Mucosa of stomach (tissue), 1 donor: Measurements from ENCODE around the gene IL13RA1.
"Not testable (repeated sequence)": the region's sequence is repeated elsewhere in the genome, so short reads cannot be mapped to it uniquely, and the experiment has no call there.

Experiments used
- H3K27me3 ChIP-seq: one replicate; pipeline ENCODE4 v1.7.0; 2013; ENCODE audit warnings: mild to moderate bottlenecking, low read length; ENCODE audit not compliant: control insufficient read depth, insufficient read depth
- H3K36me3 ChIP-seq: one replicate; pipeline ENCODE4 v1.7.0; 2013; ENCODE audit warnings: low read length; ENCODE audit not compliant: control insufficient read depth, insufficient read depth
- H3K4me1 ChIP-seq: one replicate; pipeline ENCODE4 v1.7.0; 2013; ENCODE audit warnings: mild to moderate bottlenecking, low read length; ENCODE audit not compliant: control insufficient read depth, insufficient read depth
- H3K4me3 ChIP-seq: one replicate; pipeline ENCODE4 v1.7.0; 2013; ENCODE audit warnings: low read length
- H3K9ac ChIP-seq: one replicate; pipeline ENCODE4 v1.7.0; 2013; ENCODE audit warnings: mild to moderate bottlenecking, low read length, moderate library complexity
- H3K9me3 ChIP-seq: one replicate; pipeline ENCODE4 v1.7.0; 2013; ENCODE audit warnings: mild to moderate bottlenecking, low read length, moderate library complexity; ENCODE audit not compliant: control insufficient read depth
- donor health status: Pancreatic carcinoma.

Gene IL13RA1

DNA sequence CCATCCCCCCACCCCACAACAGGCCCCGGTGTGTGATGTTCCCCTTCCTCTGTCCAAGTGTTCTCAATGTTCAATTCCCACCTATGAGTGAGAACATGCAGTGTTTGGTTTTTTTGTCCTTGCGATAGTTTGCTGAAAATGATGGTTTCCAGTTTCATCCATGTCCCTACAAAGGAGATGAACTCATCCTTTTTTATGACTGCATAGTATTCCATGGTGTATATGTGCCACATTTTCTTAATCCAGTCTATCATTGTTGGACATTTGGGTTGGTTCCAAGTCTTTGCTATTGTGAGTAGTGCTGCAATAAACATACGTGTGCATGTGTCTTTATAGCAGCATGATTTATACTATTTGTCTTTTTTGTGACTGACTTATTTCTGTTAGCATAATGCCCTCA, 5.1 kb downstream of the IL13RA1 start:
- H3K4me1 ChIP-seq, H3K27me3 ChIP-seq, H3K36me3 ChIP-seq, H3K9ac ChIP-seq, H3K9me3 ChIP-seq, H3K4me3 ChIP-seq: not testable (repeated sequence)

DNA sequence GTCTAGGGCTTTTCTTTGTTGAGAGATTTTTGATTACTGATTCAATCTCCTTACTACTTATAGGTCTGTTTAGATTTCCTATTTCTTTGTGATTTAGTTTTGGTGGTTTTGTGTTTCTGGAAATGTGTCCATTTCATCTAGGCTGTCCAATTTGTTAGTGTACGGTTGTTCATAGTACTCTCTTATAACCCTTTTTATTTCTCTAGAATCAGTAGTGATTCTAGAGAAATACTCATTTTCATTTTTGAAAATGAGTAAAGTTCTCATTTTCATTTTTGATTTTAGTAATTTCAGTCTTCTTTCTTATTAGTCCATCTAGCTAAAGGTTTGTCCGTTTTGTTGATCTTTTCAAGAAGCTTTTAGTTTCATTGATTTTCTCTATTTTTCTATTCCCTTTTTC, 7.5 kb downstream of the IL13RA1 start:
- no peak overlapping the region for H3K4me3 ChIP-seq
- H3K9me3 ChIP-seq, result no peaks in the 10 kb centered on the region
- H3K4me1 ChIP-seq, result peaks cover 6% of the 10 kb centered on the region
- no peaks in the 10 kb centered on the region for H3K36me3 ChIP-seq
- no peaks in the 10 kb centered on the region for H3K27me3 ChIP-seq
- H3K9ac ChIP-seq, result no peak overlapping the region

DNA sequence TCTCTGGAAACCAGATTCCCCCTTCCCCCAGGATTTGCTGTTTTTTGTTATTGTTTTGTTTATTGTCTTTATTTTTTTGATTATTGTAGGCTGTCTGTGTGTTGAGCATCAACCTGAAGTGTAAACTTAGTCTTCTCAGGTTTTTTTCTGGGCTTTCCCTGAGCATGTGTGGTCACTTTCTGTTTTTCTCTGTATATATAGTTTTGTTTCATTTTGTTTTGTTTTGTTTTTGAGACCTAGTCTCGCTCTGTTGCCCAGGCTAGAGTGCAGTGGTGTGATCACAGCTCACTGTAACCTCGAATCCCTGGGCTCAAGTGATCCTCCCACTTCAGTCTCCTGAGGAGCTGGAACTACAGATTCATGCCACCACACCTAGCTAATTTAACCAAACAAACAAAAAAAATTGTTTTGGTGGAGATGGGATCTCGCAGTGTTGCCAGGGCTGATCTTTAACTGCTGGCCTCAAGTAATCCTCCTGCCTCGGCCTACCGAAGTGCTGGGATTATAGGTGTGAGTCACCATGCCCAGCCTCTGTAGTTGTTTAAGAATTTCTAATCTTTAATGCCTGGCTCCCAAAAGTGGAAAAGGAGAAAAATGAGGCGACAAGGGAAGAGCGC, 9.1 kb downstream of the IL13RA1 start:
- H3K9me3 ChIP-seq, result no peaks in the 10 kb centered on the region
- H3K4me1 ChIP-seq, result peaks cover 4% of the 10 kb centered on the region
- no peak overlapping the region for H3K9ac ChIP-seq
- H3K36me3 ChIP-seq, result no peaks in the 10 kb centered on the region
- no peak overlapping the region for H3K4me3 ChIP-seq
- no peaks in the 10 kb centered on the region for H3K27me3 ChIP-seq

DNA sequence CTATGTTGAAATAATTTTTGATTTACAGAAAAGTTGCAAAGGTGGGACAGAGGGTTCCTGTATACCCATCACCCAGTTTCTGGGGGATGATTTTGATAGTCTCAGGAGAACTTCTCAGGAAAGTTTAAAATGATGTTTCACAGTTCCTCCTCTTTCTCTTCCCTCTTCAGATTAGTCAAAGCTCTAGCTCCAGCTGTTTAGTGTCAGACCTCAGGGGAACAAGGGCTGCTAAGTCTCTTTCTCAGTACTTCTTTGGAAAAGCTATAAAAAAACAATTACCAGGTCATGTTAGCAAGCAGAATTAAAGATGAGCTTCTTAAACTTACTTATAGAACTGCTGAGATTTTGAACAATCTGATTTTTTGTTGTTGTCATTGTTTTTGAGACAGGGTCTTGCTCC, 12.2 kb downstream of the IL13RA1 start:
- Histone ChIP-seq H3K27me3 (no peaks in the 10 kb centered on the region), H3K9me3 (no peaks in the 10 kb centered on the region), H3K4me3 (no peak overlapping the region), H3K9ac (no peak overlapping the region), H3K36me3 (no peaks in the 10 kb centered on the region), H3K4me1 (peaks cover 4% of the 10 kb centered on the region)

DNA sequence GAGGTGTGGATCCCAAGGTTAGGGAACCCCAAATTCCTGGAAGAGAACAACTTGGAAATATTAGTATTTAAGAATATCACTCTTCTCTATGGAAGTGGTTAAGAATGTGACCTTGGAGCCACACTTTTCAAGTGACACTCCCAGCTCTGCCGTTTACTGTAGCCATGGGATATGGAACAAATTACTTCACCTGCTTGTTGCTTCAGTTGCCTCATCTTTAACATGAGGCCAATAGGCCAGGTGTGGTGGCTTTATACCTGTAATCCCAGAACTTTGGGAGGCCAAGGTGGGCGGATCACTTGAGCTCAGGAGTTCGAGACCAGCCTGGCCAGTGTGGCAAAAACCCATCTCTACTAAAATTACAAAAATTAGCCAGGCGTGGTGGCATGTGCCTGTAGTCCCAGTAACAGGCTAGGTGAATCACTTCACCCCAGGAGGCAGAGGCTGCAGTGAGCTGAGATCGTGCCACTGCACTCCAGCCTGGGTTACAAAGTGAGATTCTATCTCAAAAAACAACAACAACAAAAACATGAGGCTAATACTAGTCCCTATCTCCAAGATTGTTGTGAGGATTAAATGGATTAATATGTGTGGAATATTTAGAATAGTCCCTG, 13.0 kb downstream of the IL13RA1 start:
- Histone ChIP-seq H3K27me3 (no peaks in the 10 kb centered on the region), H3K4me3 (no peak overlapping the region), H3K9me3 (no peaks in the 10 kb centered on the region), H3K9ac (no peak overlapping the region), H3K36me3 (no peaks in the 10 kb centered on the region), H3K4me1 (peaks cover 6% of the 10 kb centered on the region)

DNA sequence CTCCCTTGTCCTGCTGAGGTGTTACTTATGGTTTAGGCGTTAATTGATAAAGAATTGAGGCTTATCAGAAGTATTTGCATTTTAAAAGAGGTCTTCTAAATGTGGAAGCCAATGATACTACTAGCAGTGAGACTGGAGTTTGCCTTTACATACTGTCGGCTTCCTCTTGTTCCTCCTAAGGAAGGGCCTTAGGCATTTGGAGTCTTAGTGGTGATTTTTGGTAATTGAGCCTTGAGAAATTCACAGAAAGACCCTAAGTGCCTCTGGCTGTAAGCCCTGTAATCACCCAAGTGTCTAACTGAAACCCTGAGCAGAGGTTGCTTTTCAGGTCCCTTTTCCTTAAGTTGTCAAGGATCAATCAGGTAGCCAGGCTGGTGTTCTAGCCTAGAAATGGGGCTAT, 14.8 kb downstream of the IL13RA1 start:
- H3K4me3 ChIP-seq, result no peak overlapping the region
- no peaks in the 10 kb centered on the region for H3K9me3 ChIP-seq
- H3K4me1 ChIP-seq, result peaks cover 8% of the 10 kb centered on the region
- H3K9ac ChIP-seq, result no peak overlapping the region
- H3K27me3 ChIP-seq, result no peaks in the 10 kb centered on the region
- H3K36me3 ChIP-seq, result no peaks in the 10 kb centered on the region

DNA sequence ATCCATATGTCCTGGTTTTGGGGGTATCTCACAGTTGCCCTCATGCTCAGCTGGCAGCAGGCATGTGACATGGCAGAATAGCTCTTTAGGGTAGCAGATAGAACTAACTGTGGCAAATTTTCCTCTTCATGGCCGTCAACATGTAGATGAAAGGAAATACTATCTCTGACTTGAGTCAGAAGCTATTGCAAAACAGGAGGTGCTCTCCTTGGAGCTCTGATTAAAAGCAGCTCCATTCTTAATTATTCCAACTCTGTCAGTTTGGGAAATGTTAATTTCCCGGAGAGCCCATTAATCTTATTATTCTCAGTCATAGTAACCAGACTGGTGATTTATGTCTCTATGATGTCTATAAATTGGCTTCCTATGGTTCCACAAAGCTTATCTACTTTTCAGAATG, 18.2 kb downstream of the IL13RA1 start:
- H3K27me3 ChIP-seq, result no peaks in the 10 kb centered on the region
- peaks cover 8% of the 10 kb centered on the region for H3K4me1 ChIP-seq
- H3K4me3 ChIP-seq, result no peak overlapping the region
- no peaks in the 10 kb centered on the region for H3K9me3 ChIP-seq
- no peak overlapping the region for H3K9ac ChIP-seq
- H3K36me3 ChIP-seq, result no peaks in the 10 kb centered on the region

DNA sequence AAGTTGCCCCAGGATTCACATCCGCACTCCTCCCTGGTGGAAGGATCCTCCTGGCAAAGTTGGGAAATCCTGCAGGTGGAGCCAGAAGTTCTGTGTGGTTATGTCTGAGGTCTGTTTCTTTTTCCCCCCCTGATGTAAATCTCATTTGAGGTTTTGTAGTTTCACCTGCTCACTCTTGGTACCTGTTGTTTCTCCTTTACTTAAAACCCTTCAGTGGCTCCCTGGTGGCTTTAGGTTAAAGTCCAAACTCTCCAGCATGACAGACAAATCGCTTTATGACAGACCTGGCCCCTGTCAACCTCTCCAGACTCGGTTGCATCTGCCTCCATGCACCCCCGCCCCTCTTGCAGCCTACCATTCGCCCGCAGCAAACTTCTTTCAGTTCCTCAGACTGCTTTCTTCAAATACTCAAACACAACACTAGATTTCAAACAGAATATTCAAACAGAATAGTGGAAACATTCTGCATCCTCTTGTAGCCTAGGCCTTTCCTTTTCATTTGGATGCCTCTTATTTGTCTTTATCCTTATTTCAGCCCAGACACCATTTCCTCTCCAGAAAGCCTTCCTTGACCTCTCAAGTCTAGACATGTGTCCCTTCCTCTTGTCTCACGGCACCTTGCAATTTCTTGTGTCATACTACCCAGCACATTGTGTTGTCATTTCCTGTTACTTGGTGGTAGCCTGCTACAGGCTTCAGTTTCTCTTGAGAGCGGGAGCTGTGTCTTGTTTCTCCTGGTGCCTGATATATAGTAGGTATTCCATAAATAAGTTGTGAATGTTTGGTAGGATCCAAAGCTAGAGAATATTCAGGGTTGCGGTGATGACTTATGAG, 24.8 kb downstream of the IL13RA1 start:
- Histone ChIP-seq H3K27me3 (no peaks in the 10 kb centered on the region), H3K9ac (no peak overlapping the region), H3K9me3 (no peaks in the 10 kb centered on the region), H3K4me1 (no peaks in the 10 kb centered on the region), H3K36me3 (no peaks in the 10 kb centered on the region), H3K4me3 (no peak overlapping the region)

DNA sequence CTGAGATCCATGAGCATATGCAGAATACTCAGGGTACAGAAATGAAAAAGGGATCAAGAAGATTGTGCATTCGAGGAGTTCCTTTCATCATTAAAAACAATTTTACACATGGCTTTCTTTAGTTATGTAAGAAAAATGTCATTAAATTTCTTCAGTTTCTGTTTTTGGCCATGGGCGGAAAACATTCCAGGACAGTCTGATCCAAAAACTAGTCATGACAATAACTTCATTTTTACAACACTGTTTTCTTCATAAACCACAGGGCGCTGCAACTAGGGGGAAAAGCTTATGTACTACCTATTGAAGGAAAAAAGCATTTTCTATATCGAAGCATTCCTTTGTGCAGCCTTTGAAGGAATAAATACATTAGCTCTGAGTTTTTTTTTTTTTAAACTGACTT, 28.2 kb downstream of the IL13RA1 start:
- no peaks in the 10 kb centered on the region for H3K4me1 ChIP-seq
- no peaks in the 10 kb centered on the region for H3K36me3 ChIP-seq

DNA sequence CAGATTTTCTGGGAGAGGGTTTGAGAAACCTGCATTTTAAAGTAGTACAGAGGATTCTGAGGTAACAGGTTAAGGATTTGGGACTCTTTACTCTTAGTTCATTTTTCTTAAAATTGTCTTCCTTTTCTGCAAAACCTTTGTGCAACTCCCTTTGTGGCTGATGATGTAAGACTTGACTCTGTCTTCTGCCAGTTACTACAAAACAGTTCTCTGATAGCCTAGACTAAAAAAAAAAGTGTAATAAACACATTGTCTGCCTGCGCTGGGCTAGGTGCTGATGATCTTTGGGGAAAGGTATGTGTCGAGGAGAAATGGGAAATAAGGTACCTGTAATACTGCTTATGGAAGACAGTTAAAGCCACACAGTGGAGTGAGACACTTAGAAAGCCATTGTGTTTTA, 28.7 kb downstream of the IL13RA1 start:
- no peaks in the 10 kb centered on the region for H3K9me3 ChIP-seq
- no peak overlapping the region for H3K4me3 ChIP-seq
- H3K4me1 ChIP-seq, result no peaks in the 10 kb centered on the region
- no peak overlapping the region for H3K9ac ChIP-seq
- H3K36me3 ChIP-seq, result no peaks in the 10 kb centered on the region
- H3K27me3 ChIP-seq, result no peaks in the 10 kb centered on the region

More for the DNA sequence above, 28.2 kb downstream of the IL13RA1 start:
- Histone ChIP-seq H3K9ac (no peak overlapping the region), H3K9me3 (no peaks in the 10 kb centered on the region), H3K27me3 (no peaks in the 10 kb centered on the region), H3K4me3 (no peak overlapping the region)

DNA sequence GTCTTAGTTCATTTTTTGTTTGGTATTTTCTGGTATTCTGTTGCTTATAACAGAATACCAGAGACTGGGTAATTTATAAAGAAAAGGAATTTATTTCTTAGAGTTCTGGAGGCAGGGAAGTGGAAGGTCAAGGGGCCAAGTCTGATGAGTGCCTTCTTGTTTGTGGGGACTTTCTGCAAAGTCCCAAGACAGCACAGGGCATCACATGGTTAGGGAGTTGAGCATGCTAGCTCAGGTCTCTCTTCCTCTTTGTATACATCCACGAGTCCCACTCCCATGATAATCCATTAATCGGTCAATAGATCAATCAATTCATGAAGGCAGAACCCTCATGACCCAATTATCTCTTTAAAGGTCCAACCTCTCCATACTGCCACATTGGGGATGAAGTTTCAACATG, 31.1 kb downstream of the IL13RA1 start:
- Histone ChIP-seq H3K4me3 (no peak overlapping the region), H3K36me3 (no peaks in the 10 kb centered on the region), H3K9me3 (no peaks in the 10 kb centered on the region), H3K9ac (no peak overlapping the region), H3K27me3 (no peaks in the 10 kb centered on the region), H3K4me1 (no peaks in the 10 kb centered on the region)

DNA sequence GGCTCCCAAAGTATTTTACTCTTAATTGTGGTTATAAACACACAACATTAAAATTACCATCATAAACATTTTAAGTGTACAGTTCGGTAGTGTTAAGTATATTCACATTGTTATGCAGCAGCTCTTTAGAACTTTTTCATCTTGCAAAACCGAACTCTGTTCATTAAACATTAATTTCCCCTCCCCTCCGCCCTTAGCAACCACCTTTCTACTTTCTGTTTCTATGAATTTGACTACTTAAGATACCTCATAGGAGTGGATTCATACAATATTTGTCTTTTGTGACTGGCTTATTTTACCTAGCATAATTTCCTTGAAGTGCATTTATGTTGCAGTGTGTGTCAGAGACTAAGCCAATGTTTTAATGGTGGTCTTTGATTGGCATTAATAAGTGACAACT, 32.6 kb downstream of the IL13RA1 start:
- H3K4me1 ChIP-seq, result no peaks in the 10 kb centered on the region
- H3K4me3 ChIP-seq, result no peak overlapping the region
- H3K36me3 ChIP-seq, result no peaks in the 10 kb centered on the region
- H3K9me3 ChIP-seq, result no peaks in the 10 kb centered on the region
- no peaks in the 10 kb centered on the region for H3K27me3 ChIP-seq
- no peak overlapping the region for H3K9ac ChIP-seq
